GM12864 (cell line): ENCODE results near the gene C19orf38.

Experiments
- DNase-seq: peaks from one replicate; pipeline ENCODE4 v3.0.0-alpha.2; 2011; ENCODE audit warnings: low read depth
- H3K4me3 ChIP-seq: 2 replicates; pipeline ENCODE4 v1.5.1; 2011; ENCODE audit warnings: mild to moderate bottlenecking, low read depth, low read length, control low read depth
- CTCF ChIP-seq: IDR thresholded peaks from 2 replicates; pipeline ENCODE4 v1.5.1; 2011; ENCODE audit warnings: low read depth, mild to moderate bottlenecking, moderate library complexity, low read length, control low read depth, inconsistent platforms; ENCODE audit errors: missing control alignments

C19orf38 gene

GRCh38 chr19:10915130-10916091 lies 67.2 kb downstream of the C19orf38 start:
- no peak overlapping the region for H3K4me3 ChIP-seq
- TF ChIP-seq CTCF = no peak
- DNase-seq = no peak

- DNase-seq = no peak
- no peak overlapping the region for H3K4me3 ChIP-seq
- no peak for TF ChIP-seq CTCF
Observed at GRCh38 chr19:10916602-10917001, 68.4 kb downstream of the C19orf38 start.

GRCh38 chr19:10918359-10918758 lies 70.1 kb downstream of the C19orf38 start:
- H3K4me3 ChIP-seq = no peak overlapping the region
- no peak for DNase-seq
- no peak for TF ChIP-seq CTCF
